HFFc6 (cell line): Measurements from ENCODE around the gene DENND1A. TPM values are rescaled to one million over a fixed set of nuclear protein-coding genes. Genes with fewer than 3 reads are reported as not detected.

Source experiments
- DNase-seq: peaks from one replicate; pipeline ENCODE4 v3.0.0-alpha.2; 2018
- H3K27ac Mint-ChIP-seq: 2 replicates; pipeline ENCODE4 v1.8.0; 2020; ENCODE audit warnings: mild to moderate bottlenecking, mixed read lengths
- H3K27me3 Mint-ChIP-seq: 2 replicates; pipeline ENCODE4 v1.8.0; 2021; ENCODE audit warnings: mild to moderate bottlenecking, moderate library complexity, mixed read lengths; ENCODE audit not compliant: insufficient read depth
- H3K36me3 Mint-ChIP-seq: 2 replicates; pipeline ENCODE4 v1.8.0; 2021; ENCODE audit warnings: low read depth, mixed read lengths
- H3K4me1 Mint-ChIP-seq: 2 replicates; pipeline ENCODE4 v1.8.0; 2020; ENCODE audit warnings: low read depth, mixed read lengths
- H3K4me3 Mint-ChIP-seq: 2 replicates; pipeline ENCODE4 v1.8.0; 2020; ENCODE audit warnings: mild to moderate bottlenecking, moderate library complexity, mixed read lengths
- H3K9me3 Mint-ChIP-seq: 2 replicates; pipeline ENCODE4 v1.8.0; 2020; ENCODE audit warnings: mild to moderate bottlenecking, mixed read lengths
- CTCF ChIP-seq: fragments of 200-600 bp; sonication (generic); IDR thresholded peaks from 2 replicates; pipeline ENCODE4 v1.5.0; 2021; ENCODE audit warnings: antibody characterized with exemption, mild to moderate bottlenecking
- total RNA-seq, 6 experiments: library from RNA; stranded (reverse); fragmentation: NEBNext Ultra II Directional; extraction: Animal tissue kit (Norgen Biotek cat#: 25700); gene quantifications; 2 replicates in 1 of 6; 3 replicates in 5 of 6; pipeline ENCODE4 v1.2.3, GENCODE V29; 2021

DENND1A gene
- total RNA-seq, 6 experiments from 2014 or later = 25.4 to 38.3 (median 30.3) TPM

GRCh38 chr9:123727332-123727731, 202.6 kb downstream of the DENND1A start:
- DNase-seq = no peak
- H3K36me3 Mint-ChIP-seq = peaks cover 16% of the 10 kb centered on the region
- H3K27me3 Mint-ChIP-seq = no peaks in the 10 kb centered on the region
- H3K9me3 Mint-ChIP-seq = peaks cover 15% of the 10 kb centered on the region
- no peak for TF ChIP-seq CTCF
- peaks cover 38% of the 10 kb centered on the region for H3K4me1 Mint-ChIP-seq
- no peak overlapping the region for H3K4me3 Mint-ChIP-seq
- no peak overlapping the region; the same call in 1 of the 2 replicates for H3K27ac Mint-ChIP-seq

- no peak for TF ChIP-seq CTCF
- Mint-ChIP-seq H3K27me3 (no peaks in the 10 kb centered on the region), H3K27ac (peak overlapping the region; percentile 4; the same call in 1 of the 2 replicates), H3K4me1 (peaks cover 38% of the 10 kb centered on the region), H3K9me3 (peaks cover 24% of the 10 kb centered on the region), H3K36me3 (peaks cover 35% of the 10 kb centered on the region), H3K4me3 (no peak overlapping the region)
- peak; percentile 8 for DNase-seq
Measured at GRCh38 chr9:123725389-123725788, 204.5 kb downstream of the DENND1A start.

GRCh38 chr9:123724211-123724796, 205.6 kb downstream of the DENND1A start:
- H3K4me3 Mint-ChIP-seq = no peak overlapping the region
- H3K4me1 Mint-ChIP-seq = peaks cover 32% of the 10 kb centered on the region
- TF ChIP-seq CTCF = peak; percentile 63; the same call in 1 of the 2 replicates
- H3K9me3 Mint-ChIP-seq = peaks cover 24% of the 10 kb centered on the region
- H3K36me3 Mint-ChIP-seq = peaks cover 37% of the 10 kb centered on the region
- H3K27me3 Mint-ChIP-seq = no peaks in the 10 kb centered on the region; the same call in 1 of the 2 replicates
- peak; percentile 45 for DNase-seq
- H3K27ac Mint-ChIP-seq = no peak overlapping the region; the same call in 1 of the 2 replicates

GRCh38 chr9:123723135-123723875, 206.6 kb downstream of the DENND1A start:
- DNase-seq = no peak
- Mint-ChIP-seq H3K36me3 (peaks cover 37% of the 10 kb centered on the region), H3K9me3 (peaks cover 24% of the 10 kb centered on the region), H3K4me3 (no peak overlapping the region), H3K4me1 (peaks cover 32% of the 10 kb centered on the region), H3K27ac (no peak overlapping the region), H3K27me3 (no peaks in the 10 kb centered on the region; the same call in 1 of the 2 replicates)
- no peak for TF ChIP-seq CTCF

GRCh38 chr9:123722378-123722777, 207.5 kb downstream of the DENND1A start:
- H3K4me3 Mint-ChIP-seq = no peak overlapping the region
- peaks cover 24% of the 10 kb centered on the region for H3K9me3 Mint-ChIP-seq
- no peak for DNase-seq
- peaks cover 37% of the 10 kb centered on the region for H3K36me3 Mint-ChIP-seq
- no peak for TF ChIP-seq CTCF
- H3K4me1 Mint-ChIP-seq = peaks cover 29% of the 10 kb centered on the region
- no peak overlapping the region for H3K27ac Mint-ChIP-seq
- H3K27me3 Mint-ChIP-seq = no peaks in the 10 kb centered on the region; the same call in 1 of the 2 replicates
